Embryonic facial prominence (tissue), 1 donor: ENCODE measurements around the gene FKBP1A.

Experiments
- DNase-seq: peaks from one replicate; pipeline ENCODE4 v3.0.0-alpha.2; 2016; ENCODE audit errors: extremely low spot score

FKBP1A gene

GRCh38 chr20:1392693-1393506, at the start of gene FKBP1A:
Gene FKBP1A, minus strand, starts transcription at chr20:1393054. Its CDS starts 56 bp downstream, at chr20:1392998.
- peak; percentile 80 for DNase-seq

- no peak for DNase-seq
Observed at GRCh38 chr20:1442304-1442703, 49.5 kb upstream of the FKBP1A start.

GRCh38 chr20:1441133-1441532, 48.3 kb upstream of the FKBP1A start:
- DNase-seq = no peak

- no peak for DNase-seq
Observed at GRCh38 chr20:1440024-1440423, 47.2 kb upstream of the FKBP1A start.

- DNase-seq = no peak
Observed at GRCh38 chr20:1438361-1438760, 45.5 kb upstream of the FKBP1A start.

GRCh38 chr20:1437235-1437904, 44.5 kb upstream of the FKBP1A start:
- peak; percentile 20 for DNase-seq

GRCh38 chr20:1436263-1436662, 43.4 kb upstream of the FKBP1A start:
- no peak for DNase-seq

- DNase-seq = no peak
Observed at GRCh38 chr20:1435337-1435699, 42.5 kb upstream of the FKBP1A start.

- no peak for DNase-seq
Observed at GRCh38 chr20:1434571-1435336, 41.9 kb upstream of the FKBP1A start.

GRCh38 chr20:1431158-1431557, 38.3 kb upstream of the FKBP1A start:
- DNase-seq = no peak

GRCh38 chr20:1430004-1430451, 37.2 kb upstream of the FKBP1A start:
- DNase-seq = no peak

- DNase-seq = no peak
Observed at GRCh38 chr20:1429143-1429728, 36.4 kb upstream of the FKBP1A start.

- no peak for DNase-seq
Observed at GRCh38 chr20:1427457-1428054, 34.7 kb upstream of the FKBP1A start.

- no peak for DNase-seq
Observed at GRCh38 chr20:1426231-1426849, 33.5 kb upstream of the FKBP1A start.

- DNase-seq = no peak
Observed at GRCh38 chr20:1424336-1424735, 31.5 kb upstream of the FKBP1A start.

GRCh38 chr20:1423625-1424106, 30.8 kb upstream of the FKBP1A start:
- DNase-seq = peak; percentile 8

GRCh38 chr20:1423206-1423605, 30.4 kb upstream of the FKBP1A start:
- no peak for DNase-seq

GRCh38 chr20:1422753-1423152, 29.9 kb upstream of the FKBP1A start:
- no peak for DNase-seq

GRCh38 chr20:1420066-1420465, 27.2 kb upstream of the FKBP1A start:
- DNase-seq = no peak

GRCh38 chr20:1418350-1418749, 25.5 kb upstream of the FKBP1A start:
- DNase-seq = no peak

GRCh38 chr20:1417790-1418189, 24.9 kb upstream of the FKBP1A start:
- no peak for DNase-seq
